Fibroblast of skin of right quadriceps (primary cell): Measurements from ENCODE around the gene PTPRG.

ENCODE experiments used
- DNase-seq: peaks from one replicate; pipeline ENCODE4 v3.0.0-alpha.2; 2013

The PTPRG gene

GRCh38 chr3:61774279-61774890 lies 213.0 kb downstream of the PTPRG start:
- no peak for DNase-seq

GRCh38 chr3:61776390-61776789 lies 215.0 kb downstream of the PTPRG start:
- DNase-seq, result no peak

- DNase-seq, result no peak
Measured at GRCh38 chr3:61777483-61777882, 216.1 kb downstream of the PTPRG start.

- no peak for DNase-seq
Measured at GRCh38 chr3:61778095-61778494, 216.7 kb downstream of the PTPRG start.

GRCh38 chr3:61780016-61780415 lies 218.6 kb downstream of the PTPRG start:
- peak; percentile 61 for DNase-seq

- no peak for DNase-seq
Measured at GRCh38 chr3:61780455-61781228, 219.3 kb downstream of the PTPRG start.

- peak; percentile 84 for DNase-seq
Measured at GRCh38 chr3:61783993-61784718, 222.8 kb downstream of the PTPRG start.

- no peak for DNase-seq
Measured at GRCh38 chr3:61788623-61789507, 227.5 kb downstream of the PTPRG start.

- no peak for DNase-seq
Measured at GRCh38 chr3:61789861-61790260, 228.5 kb downstream of the PTPRG start.

GRCh38 chr3:61790411-61790810 lies 229.0 kb downstream of the PTPRG start:
- no peak for DNase-seq

- DNase-seq, result no peak
Measured at GRCh38 chr3:61793056-61793455, 231.7 kb downstream of the PTPRG start.

GRCh38 chr3:61793521-61793920 lies 232.2 kb downstream of the PTPRG start:
- no peak for DNase-seq

- DNase-seq, result no peak
Measured at GRCh38 chr3:61794341-61794740, 233.0 kb downstream of the PTPRG start.

GRCh38 chr3:61794961-61795360 lies 233.6 kb downstream of the PTPRG start:
- DNase-seq, result no peak

GRCh38 chr3:61796088-61796680 lies 234.8 kb downstream of the PTPRG start:
- no peak for DNase-seq

GRCh38 chr3:61796911-61797310 lies 235.5 kb downstream of the PTPRG start:
- no peak for DNase-seq

- no peak for DNase-seq
Measured at GRCh38 chr3:61802772-61803171, 241.4 kb downstream of the PTPRG start.

GRCh38 chr3:61803983-61804382 lies 242.6 kb downstream of the PTPRG start:
- DNase-seq, result no peak

- no peak for DNase-seq
Measured at GRCh38 chr3:61804782-61805181, 243.4 kb downstream of the PTPRG start.

GRCh38 chr3:61805510-61806080 lies 244.2 kb downstream of the PTPRG start:
- no peak for DNase-seq

GRCh38 chr3:61806810-61807209 lies 245.4 kb downstream of the PTPRG start:
- DNase-seq, result no peak

GRCh38 chr3:61807865-61808276 lies 246.5 kb downstream of the PTPRG start:
- DNase-seq, result peak; percentile 40
